ENCODE data around the gene FLT4.
A peak's percentile ranks its signal among the peaks of the same experiment; 100 is the strongest.

FLT4 gene

DNA sequence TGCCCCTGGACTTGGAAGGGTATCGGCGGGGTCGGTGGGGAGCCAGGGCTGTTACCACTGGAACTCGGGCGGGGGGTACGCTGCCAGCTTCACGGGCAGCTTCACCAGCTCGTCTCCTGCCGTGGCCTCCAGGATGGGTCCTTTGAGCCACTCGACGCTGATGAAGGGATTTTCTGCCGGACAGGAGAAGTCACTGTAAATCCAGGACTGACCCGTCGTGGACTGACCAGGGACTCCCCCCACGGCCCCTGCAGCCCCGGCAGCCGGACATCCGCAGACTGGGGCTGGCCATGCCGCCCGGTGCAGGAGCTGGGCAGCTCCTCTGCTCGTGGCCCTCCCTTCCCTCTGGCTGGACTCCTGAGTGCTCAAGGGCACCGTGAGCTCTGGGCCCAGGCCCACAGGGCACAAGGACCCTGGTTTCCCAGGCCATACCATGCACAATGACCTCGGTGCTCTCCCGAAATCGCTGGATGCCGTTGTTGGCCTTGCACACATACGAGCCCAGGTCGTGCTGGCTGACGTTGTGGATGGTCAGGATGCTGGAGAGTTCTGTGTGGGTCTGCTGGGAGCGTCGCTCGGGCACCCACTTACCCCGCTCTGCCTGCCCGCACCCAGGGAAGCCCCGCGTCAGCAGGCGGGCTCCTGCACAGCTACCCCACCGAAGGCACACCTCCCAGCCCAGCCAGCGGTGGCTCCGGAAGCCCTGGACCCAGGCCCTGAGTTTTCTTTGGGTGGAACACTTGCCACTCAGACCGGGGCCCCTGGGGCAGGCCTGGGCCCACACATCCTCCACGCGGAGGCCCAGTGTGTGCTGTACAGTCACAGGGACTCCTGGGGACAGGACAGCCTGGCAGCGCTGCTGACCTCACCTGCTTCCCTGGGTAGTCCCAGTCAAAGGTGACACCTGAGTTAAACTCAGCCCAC lies 20.3 kb downstream of the FLT4 start:
- DNase-seq, result peak in 2 of 10 donors; percentile 59 to 62
- intact Hi-C loops (cut with DNase I), result no loop called here

DNA sequence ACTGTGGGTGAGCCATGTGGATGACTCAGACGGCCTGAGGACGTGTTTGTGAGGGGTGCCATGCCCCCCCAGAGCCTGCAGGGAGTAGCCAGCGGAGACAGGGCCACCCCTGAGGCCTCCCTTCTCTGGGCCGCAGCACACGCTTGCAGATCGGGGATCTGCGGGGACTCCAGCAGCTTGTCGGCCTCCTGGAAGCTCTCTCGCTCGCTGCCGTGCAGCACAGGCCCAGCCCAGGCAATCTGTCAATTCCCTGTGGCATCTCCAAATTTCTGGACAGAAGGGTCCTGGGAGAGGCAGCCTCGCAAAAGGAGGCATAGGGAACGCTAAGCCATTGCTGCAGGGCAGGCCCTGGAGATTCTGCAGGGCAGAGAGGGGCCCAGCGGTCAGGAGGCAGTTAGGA lies 21.2 kb downstream of the FLT4 start:
- intact Hi-C loops (cut with DNase I), result no loop called here
- peak in 2 of 10 donors; percentile 29 to 32 for DNase-seq

DNA sequence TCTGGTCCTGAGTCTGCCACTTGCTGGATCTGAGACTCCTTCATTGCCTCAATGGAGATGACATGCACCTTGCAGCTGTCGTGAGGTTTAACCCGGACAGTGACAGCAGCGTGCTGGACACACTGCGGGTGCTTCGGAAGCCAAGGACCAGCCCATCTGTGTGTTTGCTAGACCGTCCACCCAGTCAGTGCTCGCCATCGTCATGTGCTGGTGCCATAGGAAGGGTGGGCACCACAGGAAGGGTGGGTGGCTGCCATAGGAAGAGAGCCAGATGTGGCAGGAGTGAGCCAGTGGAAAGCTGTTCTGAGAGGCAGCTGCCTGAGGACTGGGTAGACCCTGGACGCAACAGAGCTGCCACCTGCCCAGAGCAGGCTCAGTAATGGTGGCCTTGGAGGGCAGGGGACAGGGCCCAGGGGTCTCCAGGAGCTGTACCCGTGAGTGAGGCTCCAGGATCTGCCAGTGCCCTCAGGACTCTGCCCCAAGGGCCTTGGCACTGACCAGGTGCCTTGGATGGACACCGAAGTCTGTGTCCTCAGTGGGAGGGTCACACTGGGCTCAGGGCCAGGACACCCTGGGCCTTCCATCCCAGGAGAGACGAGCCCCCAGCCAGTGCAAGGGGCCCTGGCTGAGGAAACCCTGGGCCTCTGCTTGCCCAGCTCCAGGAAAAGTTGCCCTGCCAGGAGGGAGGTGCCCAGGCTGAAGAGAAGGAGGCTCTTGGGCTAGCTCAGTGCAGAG lies 21.8 kb downstream of the FLT4 start:
- DNase-seq, result peak in 1 of 10 donors; percentile 64
- intact Hi-C loops (cut with DNase I), result no loop called here

DNA sequence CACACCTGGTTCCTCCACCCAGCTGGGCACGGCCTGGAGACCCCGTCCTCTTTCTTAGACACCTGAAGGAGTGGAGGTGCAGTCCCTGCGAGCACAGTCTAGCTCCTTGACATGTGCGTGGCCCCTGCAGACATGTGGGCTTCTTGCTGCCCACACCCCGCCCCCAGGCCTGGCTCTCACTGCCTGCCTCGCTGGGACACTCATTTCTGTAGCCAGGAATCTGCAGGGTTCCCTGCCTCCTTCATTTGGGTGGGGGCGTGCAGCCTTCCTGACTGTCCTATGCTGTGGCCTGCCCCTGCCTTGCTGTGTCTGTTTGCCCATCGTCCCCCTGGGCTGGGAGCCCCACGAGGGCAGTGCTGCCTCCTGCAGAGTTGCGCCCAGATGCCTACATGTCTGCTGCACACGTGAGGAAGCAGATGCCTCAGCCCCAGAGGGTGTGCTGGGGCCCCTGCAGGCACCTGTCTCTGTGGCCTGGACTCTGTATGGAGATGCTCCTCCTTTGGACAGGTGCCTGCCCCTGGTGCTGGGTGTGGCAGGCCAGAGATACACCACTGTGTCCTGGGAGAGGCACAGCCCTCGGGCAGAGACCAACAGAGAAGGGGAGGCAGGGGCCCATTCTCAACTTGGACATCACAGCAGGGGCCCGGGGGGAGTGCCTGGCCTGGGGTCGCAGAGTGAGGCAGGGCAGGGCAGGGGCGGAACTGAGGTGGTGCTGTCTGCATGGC lies 22.6 kb downstream of the FLT4 start:
- intact Hi-C loops (cut with DNase I), result no loop called here
- peak in 1 of 10 donors; percentile 78 for DNase-seq

DNA sequence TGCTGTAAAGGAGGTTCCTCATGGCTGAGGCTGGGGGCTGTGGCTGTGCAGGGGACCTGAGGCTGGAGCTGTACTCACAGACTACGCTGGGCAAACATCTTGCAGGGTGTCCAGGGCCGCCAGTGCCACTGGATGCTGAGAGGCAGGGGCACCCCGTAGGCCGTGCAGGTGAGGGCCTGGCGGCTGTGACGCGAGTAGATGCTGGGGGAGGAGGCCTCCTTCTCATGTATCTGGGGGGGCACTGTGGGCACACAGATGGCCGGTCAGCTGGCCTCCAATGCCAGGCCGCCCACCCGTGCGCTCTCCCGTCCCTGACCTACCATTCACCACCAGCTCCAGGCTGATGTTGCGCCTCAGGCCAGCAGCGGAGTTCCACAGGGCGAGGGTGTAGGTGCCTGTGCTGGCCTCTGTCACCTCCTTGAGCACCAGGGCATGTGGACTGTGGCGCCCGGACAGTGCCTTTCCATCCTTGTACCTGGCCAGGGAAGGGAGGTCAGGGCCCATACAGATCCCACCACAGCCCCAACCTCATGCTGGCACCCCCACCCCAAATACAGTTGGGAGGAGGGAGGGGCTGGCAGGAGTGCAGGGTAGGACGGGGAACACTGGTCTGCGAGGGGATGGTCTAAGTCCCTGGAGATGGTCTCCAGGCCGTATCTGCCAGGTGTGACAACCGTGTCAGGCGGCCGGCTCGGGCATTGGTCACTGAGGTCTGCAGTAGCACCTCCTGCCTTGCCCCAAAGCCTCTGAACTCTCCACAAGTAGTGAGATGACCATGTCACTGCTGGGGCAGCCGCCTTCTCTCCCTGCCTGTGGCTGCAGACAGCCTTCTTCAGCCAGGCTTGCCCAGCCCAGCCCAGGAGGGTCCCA lies 23.4 kb downstream of the FLT4 start:
- DNase-seq, result peak in 1 of 10 donors; percentile 76
- intact Hi-C loops (cut with DNase I), result no loop called here

DNA sequence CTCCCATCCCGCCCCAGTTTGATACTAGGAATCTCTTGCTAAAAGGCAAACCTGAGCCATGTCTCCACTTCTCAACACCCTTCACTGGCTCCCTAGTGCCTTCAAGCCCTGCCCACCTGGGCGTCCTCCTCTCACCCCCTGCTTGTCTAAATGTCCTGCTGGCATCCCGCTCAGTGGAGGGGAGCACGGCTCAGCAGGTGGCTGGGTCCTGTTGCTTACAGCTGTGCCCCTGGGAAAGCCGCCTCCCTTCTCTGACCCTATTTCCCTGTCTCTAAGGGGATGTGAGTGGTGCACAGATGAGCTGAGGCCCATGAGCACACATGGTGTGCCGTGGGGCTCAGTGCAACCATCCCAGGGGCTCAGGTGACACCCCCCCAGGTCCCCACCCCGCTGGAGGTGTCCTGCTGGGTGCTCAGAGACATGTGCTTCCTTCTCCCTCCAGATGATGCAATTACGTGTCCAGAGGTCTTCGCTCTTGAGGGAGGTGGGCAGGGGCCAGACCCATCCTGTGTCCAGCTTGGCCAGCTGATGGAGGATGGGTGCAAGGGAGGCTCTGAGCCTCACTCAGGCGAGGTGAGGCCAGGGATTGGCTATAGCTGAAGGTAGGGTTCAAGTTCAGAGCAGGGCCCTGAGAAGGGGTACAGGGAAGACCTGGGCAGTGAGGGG lies 24.1 kb downstream of the FLT4 start:
- intact Hi-C loops (cut with DNase I), result no loop called here
- DNase-seq, result peak in 1 of 10 donors; percentile 63

DNA sequence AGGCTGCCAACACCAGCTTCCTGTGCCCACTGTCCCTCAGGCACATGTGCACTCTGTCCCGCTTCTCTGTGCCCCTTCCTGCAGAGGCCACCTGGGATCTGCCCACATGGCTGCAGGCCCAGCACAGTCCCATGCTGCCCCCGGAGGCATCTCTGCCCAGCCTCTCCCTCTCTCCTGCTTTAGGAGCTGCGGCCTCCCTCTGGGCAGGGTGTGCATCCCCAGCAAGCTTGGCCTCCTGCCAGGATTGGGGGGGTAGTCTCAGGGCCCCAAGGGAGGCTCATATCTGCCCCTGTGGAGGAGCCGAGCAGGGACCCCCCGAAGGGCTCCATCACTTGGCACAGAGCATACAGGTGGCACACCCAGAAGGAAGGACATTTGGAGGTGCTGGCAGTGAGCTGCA lies 24.8 kb downstream of the FLT4 start:
- no peak for DNase-seq
- intact Hi-C loops (cut with DNase I), result no loop called here

DNA sequence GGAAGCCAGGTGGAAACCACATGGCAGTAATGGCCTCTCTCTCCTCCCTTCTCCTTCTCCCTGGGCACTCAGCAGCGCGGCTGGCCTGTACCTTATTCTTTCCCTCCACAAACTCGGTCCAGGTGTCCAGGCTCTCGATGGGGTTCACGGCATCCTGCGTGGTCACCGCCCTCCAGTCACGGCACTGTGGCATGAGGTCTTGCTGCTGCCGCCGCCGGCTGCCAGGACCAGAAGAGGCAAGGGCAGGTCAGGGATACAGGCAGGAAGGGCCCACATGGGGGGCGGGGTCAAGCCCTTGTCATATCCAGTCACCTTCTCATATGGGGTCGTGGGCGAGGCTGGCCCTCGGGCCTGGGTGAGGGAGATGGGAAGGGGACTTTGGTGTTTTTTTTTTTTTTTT lies 25.6 kb downstream of the FLT4 start:
- DNase-seq, result no peak
- intact Hi-C loops (cut with DNase I), result no loop called here

DNA sequence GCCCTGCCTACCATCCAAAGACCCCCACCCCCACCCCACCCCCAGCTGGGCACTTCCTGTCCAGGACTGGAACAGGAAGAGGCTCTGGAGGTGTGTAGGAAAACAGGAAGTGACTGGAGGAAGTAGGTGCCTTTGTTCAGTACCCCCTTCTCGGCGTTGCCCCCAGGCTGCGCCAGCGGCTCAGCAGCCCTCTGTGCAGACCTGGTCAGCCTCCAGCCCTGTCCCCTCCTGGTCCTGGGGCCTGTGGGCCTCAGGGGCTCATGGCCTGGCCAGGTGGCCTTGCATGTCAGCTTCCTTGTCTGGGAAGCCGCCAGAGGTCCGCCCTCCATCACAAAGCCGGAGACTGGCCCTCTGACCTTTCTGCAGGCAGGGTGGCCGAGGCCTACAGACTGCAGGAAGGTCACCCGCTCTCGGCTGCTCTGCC lies 26.0 kb downstream of the FLT4 start:
- no peak for DNase-seq
- intact Hi-C loops (cut with DNase I), result no loop called here

DNA sequence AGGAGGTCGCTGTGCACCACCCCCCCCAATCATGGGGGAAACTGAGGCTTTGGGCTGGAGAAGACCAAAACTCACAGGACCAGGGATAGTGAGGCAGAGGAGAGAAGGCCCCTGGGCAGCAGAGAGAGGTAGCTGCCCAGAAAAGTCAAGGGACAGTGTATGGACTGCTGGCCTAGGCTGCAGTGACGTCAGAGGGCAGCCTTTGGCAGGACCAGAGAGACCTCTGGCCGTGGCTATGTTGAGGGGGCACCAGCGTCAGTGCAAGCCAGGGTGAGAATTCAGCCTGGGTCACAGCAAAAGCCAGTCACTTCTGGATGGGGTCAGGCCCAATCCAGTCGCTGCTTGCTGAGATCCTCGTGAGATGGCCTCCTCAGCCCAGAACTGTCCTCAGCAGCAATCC lies 26.5 kb downstream of the FLT4 start:
- DNase-seq, result no peak
- intact Hi-C loops (cut with DNase I), result no loop called here

DNA sequence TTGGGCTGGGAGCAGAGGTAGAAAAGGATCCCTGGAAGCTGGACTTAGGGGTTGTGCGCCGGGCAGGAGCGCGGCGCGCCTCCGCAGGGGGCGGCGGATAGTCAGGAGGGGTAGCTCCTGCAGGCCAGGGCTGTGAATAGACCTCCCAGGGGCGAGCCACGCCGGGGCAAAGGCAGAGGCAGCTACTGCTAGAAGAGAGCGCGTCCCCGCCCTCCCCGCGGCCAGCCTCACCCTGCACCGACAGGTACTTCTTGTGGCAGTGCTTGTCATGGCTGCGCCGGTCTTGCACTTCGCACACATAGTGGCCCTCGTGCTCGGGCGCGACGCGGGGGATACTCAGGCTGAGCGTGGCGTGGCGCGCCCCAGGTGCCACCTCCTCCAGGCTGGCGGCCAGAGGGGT lies 28.1 kb downstream of the FLT4 start:
- intact Hi-C loops (cut with DNase I), result no loop called here
- no peak for DNase-seq

DNA sequence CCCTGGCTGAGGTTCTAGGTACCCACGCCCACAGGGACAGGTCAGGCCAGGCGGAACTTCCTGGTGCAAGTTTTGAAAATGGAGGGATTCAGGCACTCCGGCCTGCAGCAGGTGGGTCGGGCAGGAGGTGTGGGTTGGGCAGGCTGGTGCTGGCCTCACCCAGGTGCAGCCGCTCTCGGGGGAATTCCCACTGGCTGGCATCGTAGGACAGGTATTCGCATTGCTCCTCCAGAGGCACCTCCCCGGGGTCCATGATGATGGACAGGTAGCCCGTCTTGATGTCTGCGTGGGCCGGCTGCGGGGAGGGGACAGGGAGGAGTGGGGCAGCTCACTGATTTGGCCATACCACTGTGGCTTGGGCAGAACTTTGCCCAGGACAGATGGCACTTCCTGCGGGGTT lies 29.4 kb downstream of the FLT4 start:
- intact Hi-C loops (cut with DNase I), result no loop called here
- no peak for DNase-seq

DNA sequence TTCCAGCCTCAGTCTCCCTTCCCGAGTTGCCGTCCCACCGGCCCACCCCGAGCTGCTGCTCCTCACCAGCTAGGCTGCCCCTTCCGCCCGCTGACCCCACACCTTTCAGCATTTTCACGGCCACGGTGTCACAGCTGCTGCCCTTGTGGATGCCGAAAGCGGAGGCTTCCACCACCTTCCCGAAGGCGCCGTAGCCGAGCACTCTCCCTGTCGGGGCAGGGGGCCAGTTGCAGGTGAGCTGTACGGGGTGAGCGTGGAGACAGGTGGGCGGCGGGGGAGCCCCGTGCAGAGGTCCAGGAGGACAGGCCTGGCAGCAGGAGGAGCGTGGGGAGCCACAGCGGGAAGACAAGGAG lies 29.9 kb downstream of the FLT4 start:
- intact Hi-C loops (cut with DNase I), result no loop called here
- DNase-seq, result no peak

DNA sequence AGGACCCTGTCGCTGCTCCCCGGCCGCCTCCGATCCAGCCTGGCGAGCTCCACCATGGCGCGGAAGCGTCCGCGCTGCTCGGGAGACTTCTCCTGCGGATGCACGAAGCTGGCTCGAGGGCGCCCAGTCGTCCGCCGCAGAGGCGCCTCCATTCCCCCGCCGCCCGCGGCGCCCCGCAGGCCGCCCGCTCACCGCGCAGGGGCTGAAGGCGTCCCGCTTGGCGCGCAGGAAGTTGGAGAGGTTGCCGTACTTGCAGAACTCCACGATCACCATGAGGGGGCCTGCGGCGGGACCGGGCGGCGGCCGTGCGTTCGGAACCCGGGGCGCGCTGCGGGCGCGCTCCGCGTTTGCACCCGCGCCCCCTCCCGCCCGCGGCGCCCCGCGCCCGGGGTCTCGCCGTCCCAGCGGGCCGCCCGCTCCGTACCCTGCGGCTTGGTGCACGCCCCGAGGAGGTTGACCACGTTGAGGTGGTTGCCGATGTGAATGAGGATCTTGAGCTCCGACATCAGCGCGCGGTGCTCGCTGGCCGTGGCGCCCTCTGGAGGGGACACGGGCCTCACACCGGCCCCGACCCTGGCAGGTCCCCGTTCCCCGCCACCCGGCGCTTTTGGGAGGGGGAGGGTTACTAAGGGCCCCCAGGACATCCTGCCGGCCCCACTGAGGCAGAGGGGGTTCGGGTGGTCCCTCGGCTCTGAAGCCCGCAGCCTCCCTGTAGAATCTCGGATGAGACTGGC lies 30.4 kb downstream of the FLT4 start:
- intact Hi-C loops (cut with DNase I), result no loop called here
- DNase-seq, result peak in 4 of 10 donors; percentile 9 to 83 (median 28)

DNA sequence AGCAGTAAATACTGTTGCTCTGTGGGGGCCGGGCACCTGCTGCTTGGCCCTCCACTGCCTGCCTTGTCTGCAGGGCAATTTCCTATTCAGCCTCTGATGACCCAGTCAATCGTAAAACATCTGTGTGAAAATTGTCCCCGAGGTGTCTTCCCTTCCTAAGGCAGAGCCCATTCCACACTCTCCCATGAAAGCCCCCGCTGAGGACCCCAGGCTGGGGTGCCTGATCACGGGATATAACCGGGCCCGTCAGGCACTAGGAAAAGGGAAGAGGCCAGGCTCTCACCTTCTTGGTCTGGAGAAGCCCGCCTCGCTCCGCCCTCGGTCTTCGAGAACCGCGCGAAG lies 30.9 kb downstream of the FLT4 start:
- DNase-seq, result no peak
- intact Hi-C loops (cut with DNase I), result no loop called here

DNA sequence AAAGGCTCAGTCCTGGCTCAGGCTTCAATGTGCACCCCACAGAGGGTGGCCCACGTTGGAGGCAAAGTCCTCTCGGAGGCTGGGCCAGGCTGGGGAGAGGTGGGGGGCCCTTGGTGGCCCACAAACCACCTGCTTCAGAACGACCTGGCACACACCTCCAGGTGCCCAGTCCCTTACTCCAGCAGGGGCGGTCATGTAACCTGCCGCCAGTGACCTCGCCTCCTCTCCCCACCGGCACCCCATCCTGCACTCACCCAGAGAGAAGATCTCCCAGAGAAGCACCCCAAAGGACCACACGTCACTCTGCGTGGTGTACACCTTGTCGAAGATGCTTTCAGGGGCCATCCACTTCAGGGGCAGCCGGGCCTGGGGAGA lies 35.6 kb downstream of the FLT4 start:
- DNase-seq, result no peak
- intact Hi-C loops (cut with DNase I), result no loop called here

DNA sequence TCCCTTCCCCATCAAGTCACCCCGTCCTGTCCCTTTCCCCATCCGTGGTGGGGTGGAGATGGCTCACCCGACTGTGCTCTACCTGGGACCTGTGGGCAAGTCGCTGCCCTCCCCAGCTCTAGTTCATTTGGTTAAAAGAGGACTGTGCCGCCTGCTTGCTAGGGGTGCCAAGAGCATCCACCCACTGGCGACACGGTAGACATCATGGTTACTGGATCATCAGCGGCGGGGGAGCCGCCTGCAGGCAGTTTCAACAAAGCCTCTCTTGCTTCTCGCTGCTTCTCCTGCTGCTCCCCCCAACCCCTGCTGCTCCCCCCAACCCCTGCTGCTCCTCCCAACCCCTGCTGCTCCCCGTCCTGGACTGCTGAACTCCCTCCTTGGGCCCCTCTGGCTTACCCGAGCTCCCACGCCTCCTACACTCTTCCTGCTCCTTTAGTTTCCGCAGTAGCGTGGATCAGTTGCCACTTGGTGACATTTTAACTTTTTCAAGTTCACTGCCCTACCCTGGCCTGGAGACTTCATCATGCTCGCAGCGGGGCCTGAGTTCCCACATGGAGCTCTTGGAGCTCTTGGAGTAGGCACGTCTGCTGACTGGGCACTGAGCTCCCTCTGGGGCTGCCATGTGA lies 36.1 kb downstream of the FLT4 start:
- DNase-seq, result no peak
- intact Hi-C loops (cut with DNase I), result no loop called here

DNA sequence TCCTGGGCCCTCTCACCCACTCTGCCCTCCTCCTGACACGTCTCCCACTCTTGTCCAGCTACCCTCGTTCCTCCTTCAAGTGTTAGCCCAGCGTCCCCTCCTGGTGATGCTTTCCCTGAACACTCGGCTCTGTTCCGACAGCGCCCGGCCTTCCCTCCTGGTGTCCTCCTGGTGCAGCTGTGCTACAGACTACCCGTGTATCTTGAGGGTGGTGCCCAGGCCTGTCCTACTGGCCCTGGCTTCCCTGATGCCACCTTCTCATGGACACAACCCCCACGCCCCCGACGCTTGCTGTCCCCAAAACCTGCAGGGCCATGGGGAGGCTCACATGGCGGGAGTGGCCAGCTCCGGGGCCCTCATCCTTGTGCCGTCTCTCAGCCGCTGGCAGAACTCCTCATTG lies 36.7 kb downstream of the FLT4 start:
- intact Hi-C loops (cut with DNase I), result no loop called here

More for the DNA sequence above, 36.7 kb downstream of the FLT4 start:
- DNase-seq, result no peak

All from posterior cingulate gyrus (tissue), 11 donors.